Cardiac fibroblast (primary cell): ENCODE results near the gene TTL.
A peak's percentile ranks its signal among the peaks of the same experiment; 100 is the strongest.
"Not testable (repeated sequence)": the region's sequence is repeated elsewhere in the genome, so short reads cannot be mapped to it uniquely, and the experiment has no call there.

ENCODE experiments used
- DNase-seq, 2 donors: peaks; one replicate each; pipeline versions ENCODE4 v3.0.0 to v3.0.0-alpha.2; 2010; ENCODE audit warnings: low read depth in 2 of 2
- H3K4me3 ChIP-seq, 2 donors: replicated peaks in 1 of 2; 1 replicate in 1 of 2; 2 replicates in 1 of 2; pipeline ENCODE4 v1.5.1; 2011; ENCODE audit warnings: low read depth in 2 of 2, low read length in 2 of 2, mild to moderate bottlenecking in 2 of 2, moderate library complexity in 1 of 2
- CTCF ChIP-seq: IDR thresholded peaks from one replicate; pipeline ENCODE4 v1.5.1; 2011; ENCODE audit warnings: low read depth, mild to moderate bottlenecking, low read length, inconsistent platforms

The TTL gene

DNA sequence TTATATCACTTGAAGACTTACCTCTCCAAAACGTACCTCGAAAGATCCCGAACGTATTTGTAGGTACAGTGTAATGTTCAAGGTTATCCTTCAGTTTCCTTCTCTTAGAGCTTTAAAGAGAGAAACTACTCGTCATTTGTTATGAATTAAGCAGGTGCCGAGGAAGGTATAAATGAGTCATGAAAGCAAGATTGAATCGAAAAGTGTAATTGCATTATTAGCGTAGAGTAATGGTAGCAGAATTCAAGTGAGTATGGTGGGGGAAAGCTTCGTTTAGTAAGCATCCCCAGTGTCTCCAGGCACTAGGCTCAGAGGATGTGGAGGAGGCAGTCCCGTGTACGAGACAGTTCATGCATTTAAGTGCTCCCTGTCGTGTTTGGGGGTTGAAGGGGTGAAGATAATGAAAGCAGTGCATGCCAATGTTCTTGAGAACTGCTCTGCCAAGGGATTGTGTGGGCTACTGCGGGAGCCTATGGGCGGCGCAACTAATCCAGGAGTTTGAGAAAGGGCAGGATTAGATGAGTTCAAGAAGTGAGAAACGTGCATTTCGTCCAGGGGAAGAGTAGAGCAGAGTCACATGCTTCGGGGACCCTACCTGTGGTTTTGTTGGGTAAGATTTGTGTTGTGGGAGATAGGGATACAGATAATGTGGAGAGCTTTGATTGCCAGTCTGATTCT, 61.2 kb downstream of the TTL start:
- TF ChIP-seq CTCF: no peak
- peak overlapping the region; percentile 82 to 94 for H3K4me3 ChIP-seq
- peak; percentile 8 to 18 for DNase-seq

- no peak for TF ChIP-seq CTCF
- H3K4me3 ChIP-seq: no peak overlapping the region
- peak; percentile 59 to 66 for DNase-seq
These were observed 65.4 kb downstream of the TTL start for GRCh38 chr2:112547333-112547732.

DNA sequence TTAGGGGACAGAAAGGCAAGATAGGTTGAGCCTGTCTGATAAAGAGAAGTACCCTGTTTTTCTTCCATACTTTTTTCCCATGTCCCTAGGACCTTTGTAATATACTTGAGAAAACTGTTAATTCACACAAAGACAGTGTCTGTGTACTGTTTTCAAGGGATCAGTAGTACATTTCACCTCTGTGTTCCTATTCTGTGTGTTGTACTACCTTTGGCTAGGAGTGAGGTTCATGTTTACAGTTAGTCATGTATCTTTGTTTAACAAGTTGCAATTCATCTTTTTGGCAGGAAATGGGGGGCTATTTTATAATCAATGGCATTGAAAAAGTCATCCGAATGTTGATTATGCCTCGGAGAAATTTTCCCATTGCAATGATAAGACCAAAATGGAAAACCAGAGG, 67.0 kb downstream of the TTL start:
- no peak for TF ChIP-seq CTCF
- no peak for DNase-seq

GRCh38 chr2:112566104-112566503, 84.1 kb downstream of the TTL start:
- DNase-seq: no peak
- H3K4me3 ChIP-seq: no peak overlapping the region
- no peak for TF ChIP-seq CTCF

More for the DNA sequence above, 67.0 kb downstream of the TTL start:
- H3K4me3 ChIP-seq: no peak overlapping the region

DNA sequence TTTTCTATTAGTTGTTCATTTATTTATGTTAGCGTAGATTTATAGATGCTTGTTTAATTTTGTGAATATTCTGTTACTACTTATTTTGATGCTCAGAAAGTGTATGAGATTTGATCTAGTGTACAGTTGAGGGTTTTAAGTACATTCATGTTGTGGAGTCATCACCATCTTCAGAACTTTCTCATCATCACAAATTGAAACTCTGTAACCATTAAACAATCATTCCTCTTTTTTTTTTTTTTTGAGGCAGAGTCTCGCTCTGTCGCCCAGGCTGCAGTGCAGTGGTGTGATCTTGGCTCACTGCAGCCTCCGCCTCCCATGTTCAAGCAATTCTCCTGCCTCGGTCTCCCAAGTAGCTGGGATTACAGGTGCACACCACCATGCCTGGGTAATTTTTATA, 84.6 kb downstream of the TTL start:
- DNase-seq, H3K4me3 ChIP-seq: not testable (repeated sequence)

DNA sequence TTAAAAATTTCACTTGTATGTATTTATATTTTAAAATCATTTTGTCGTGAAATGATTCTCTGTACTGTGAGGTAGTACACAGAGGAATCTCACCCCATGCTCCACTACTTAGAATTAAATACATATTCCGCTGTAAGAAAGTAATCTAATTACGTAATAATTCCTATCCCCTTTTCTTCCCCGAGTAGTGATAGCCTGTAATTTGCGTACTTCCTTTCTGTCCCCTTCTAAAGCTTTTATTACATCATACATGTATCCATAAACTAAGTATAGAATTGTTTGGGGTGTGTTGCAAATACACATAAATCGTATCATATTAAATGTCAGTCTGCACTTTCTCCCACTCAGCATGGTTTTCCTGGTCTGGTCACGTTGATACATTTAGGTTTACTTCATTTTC, 90.0 kb downstream of the TTL start:
- TF ChIP-seq CTCF: no peak

DNA sequence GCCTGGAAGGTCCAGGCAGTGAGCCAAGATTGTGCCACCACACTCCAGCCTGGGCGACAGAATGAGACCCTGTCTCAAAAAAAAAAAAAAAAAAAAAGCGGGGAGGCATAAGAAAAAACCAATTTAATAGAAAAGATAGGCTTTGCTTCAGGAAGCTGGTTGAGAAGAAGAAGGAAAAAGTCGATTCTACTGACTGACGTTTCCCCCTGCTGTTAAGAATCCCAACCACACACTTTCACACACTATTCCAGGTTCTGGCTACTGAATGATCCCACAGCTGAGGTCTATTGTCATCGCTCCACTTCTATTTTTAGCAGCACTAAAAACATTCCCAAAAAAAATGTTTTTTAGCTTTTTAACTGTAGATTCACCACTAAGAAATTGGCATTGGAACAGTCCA, 95.8 kb downstream of the TTL start:
- TF ChIP-seq CTCF: peak; percentile 4
- DNase-seq: peak; percentile 30 to 46
- no peak overlapping the region for H3K4me3 ChIP-seq

More for the DNA sequence above, 90.0 kb downstream of the TTL start:
- H3K4me3 ChIP-seq: no peak overlapping the region
- DNase-seq: no peak
